Measurements from ENCODE around the gene SPATA6L. TPM values are rescaled to one million over a fixed set of nuclear protein-coding genes. Genes with fewer than 3 reads are reported as not detected.

Gene SPATA6L
- total and polyA plus RNA-seq, 4 donors, result 1.6 to 6.2 (median 2.2) TPM

- H3K9me3 ChIP-seq (ENCODE audit: control insufficient read depth in 4 of 4, low read length in 3 of 4), result no peaks in the 10 kb centered on the region
- DNase-seq (ENCODE audit: low spot score), result no peak
- no peak overlapping the region for H3K4me3 ChIP-seq (ENCODE audit: low read depth in 1 of 3, low read length in 3 of 3)
- peak overlapping the region in 1 of 2 donors; percentile 52 for H3K9ac ChIP-seq (ENCODE audit: low read depth in 1 of 2, low read length in 2 of 2)
- 46% methylated on average over 4 of the region's 4 CpGs for WGBS
- H3K27me3 ChIP-seq (ENCODE audit: control insufficient read depth in 4 of 4, insufficient read depth in 4 of 4, low read length in 3 of 4), result no peaks in the 10 kb centered on the region
- peaks cover 11 to 37% (median 22%) of the 10 kb centered on the region in 4 donors for H3K4me1 ChIP-seq (ENCODE audit: control insufficient read depth in 4 of 4, insufficient read depth in 4 of 4, low read length in 3 of 4)
- H3K27ac ChIP-seq (ENCODE audit: low read depth in 1 of 2, low read length in 2 of 2), result peak overlapping the region; percentile 87 to 91
- H3K36me3 ChIP-seq (ENCODE audit: control insufficient read depth in 4 of 4, insufficient read depth in 3 of 4, low read depth in 1 of 4, low read length in 3 of 4), result peaks cover 0 to 6% (median 1%) of the 10 kb centered on the region in 4 donors
- TF ChIP-seq CTCF (IDR thresholded peaks at IDR 0.05; ENCODE audit: low read depth, low read length, missing input control) (no peak), YY1 (IDR thresholded peaks at IDR 0.05) (no peak), FOXA2 (IDR thresholded peaks at IDR 0.05) (no peak), JUND (IDR thresholded peaks at IDR 0.05) (no peak), ATF3 (IDR thresholded peaks at IDR 0.05) (no peak), FOXA1 (IDR thresholded peaks at IDR 0.05) (no peak), MAX (IDR thresholded peaks at IDR 0.05) (no peak), RXRA (IDR thresholded peaks at IDR 0.05) (peak in 1 of 2 donors; percentile 24), GABPA (IDR thresholded peaks at IDR 0.05 in 1 of 2, conservative IDR thresholded peaks at IDR 0.05 in 1 of 2) (no peak), HNF4A (conservative IDR thresholded peaks at IDR 0.05) (peak; percentile 12 to 30), REST (IDR thresholded peaks at IDR 0.05) (peak; percentile 47), NR2F2 (IDR thresholded peaks at IDR 0.05) (no peak), RAD21 (IDR thresholded peaks at IDR 0.05) (peak in 1 of 2 donors; percentile 20), SP1 (IDR thresholded peaks at IDR 0.05) (no peak), HNF4G (IDR thresholded peaks at IDR 0.05) (no peak), TAF1 (conservative IDR thresholded peaks at IDR 0.05) (no peak), EGR1 (IDR thresholded peaks at IDR 0.05; ENCODE audit: low read depth in 2 of 2) (no peak), ZBTB33 (IDR thresholded peaks at IDR 0.05) (no peak)
Observed at GRCh38 chr9:4549751-4550295, 116.5 kb downstream of the SPATA6L start.

Data from liver (tissue), 9 donors.